Naive thymus-derived CD8-positive, alpha-beta T cell (primary cell): ENCODE measurements around the gene PRR19. TPM values are rescaled to one million over a fixed set of nuclear protein-coding genes. Genes with fewer than 3 reads are reported as not detected.
A peak's percentile ranks its signal among the peaks of the same experiment; 100 is the strongest.

Experiments
- ATAC-seq, 2 donors: fragments of 150-1000 bp; cut with Tn5 transposase in 1 of 2; sonication (Bioruptor Pico), chemical (Tn5 transposase) in 1 of 2; 1 replicate in 1 of 2; 2 replicates in 1 of 2; pipeline ENCODE4 v1.10.0; 2021; ENCODE audit warnings: mild to moderate bottlenecking in 2 of 2, moderate library complexity in 2 of 2
- POLR2A ChIA-PET: fragments of 350-600 bp; sonication (Branson Sonifier 250); formaldehyde crosslinking; loops from one replicate; lab custom pipeline; 2021; ENCODE audit warnings: antibody characterized with exemption; lab: Charles Lee
- DNase-seq, 10 donors: peaks; one replicate each; pipeline versions ENCODE4 v3.0.0 to v3.0.0-alpha.2; 2020 to 2022
- H3K27ac Mint-ChIP-seq, 10 donors: one replicate each; pipeline ENCODE4 v1.8.0; 2020 to 2022; ENCODE audit warnings: mild to moderate bottlenecking in 10 of 10, mixed read lengths in 10 of 10, moderate library complexity in 4 of 10, inconsistent platforms in 1 of 10
- H3K27me3 Mint-ChIP-seq, 5 donors: one replicate each; pipeline ENCODE4 v1.8.0; 2021 to 2022; ENCODE audit warnings: mixed read lengths in 5 of 5
- H3K36me3 Mint-ChIP-seq, 3 donors: one replicate each; pipeline ENCODE4 v1.8.0; 2020 to 2022; ENCODE audit warnings: mixed read lengths in 3 of 3, mild to moderate bottlenecking in 2 of 3, inconsistent platforms in 1 of 3
- H3K4me1 Mint-ChIP-seq, 4 donors: one replicate each; pipeline ENCODE4 v1.8.0; 2021 to 2022; ENCODE audit warnings: mixed read lengths in 4 of 4
- H3K4me3 Mint-ChIP-seq, 10 donors: one replicate each; pipeline ENCODE4 v1.8.0; 2020 to 2022; ENCODE audit warnings: mild to moderate bottlenecking in 10 of 10, mixed read lengths in 10 of 10, moderate library complexity in 6 of 10, inconsistent platforms in 1 of 10
- H3K9me3 Mint-ChIP-seq, 9 donors: one replicate each; pipeline ENCODE4 v1.8.0; 2020 to 2022; ENCODE audit warnings: mixed read lengths in 9 of 9, mild to moderate bottlenecking in 3 of 9, inconsistent platforms in 1 of 9, moderate library complexity in 1 of 9
- microRNA-seq: library from miRNA; unstranded; fragments of <30 nt; microRNA quantifications from one replicate; pipeline ENCODE4 v1.2.0, GENCODE V29; 2022; ENCODE audit warnings: borderline microRNAs expressed
- polyA plus RNA-seq, 3 donors: library from polyadenylated mRNA; unstranded; fragments of 300-500 nt; fragmentation: Illumina TruSeq; gene quantifications; one replicate each; pipeline ENCODE4 v1.2.3, GENCODE V29; 2021
- total RNA-seq, 8 experiments: library from RNA in 2 of 8; stranded (reverse) in 2 of 8; gene quantifications; one replicate each; pipeline ENCODE4 v1.2.3 and lab custom pipeline; 2021 to 2026

Gene PRR19
- total and polyA plus RNA-seq, 5 experiments from 2014 or later = 0.25 to 0.49 (median 0.32) TPM; not detected in 2

DNA sequence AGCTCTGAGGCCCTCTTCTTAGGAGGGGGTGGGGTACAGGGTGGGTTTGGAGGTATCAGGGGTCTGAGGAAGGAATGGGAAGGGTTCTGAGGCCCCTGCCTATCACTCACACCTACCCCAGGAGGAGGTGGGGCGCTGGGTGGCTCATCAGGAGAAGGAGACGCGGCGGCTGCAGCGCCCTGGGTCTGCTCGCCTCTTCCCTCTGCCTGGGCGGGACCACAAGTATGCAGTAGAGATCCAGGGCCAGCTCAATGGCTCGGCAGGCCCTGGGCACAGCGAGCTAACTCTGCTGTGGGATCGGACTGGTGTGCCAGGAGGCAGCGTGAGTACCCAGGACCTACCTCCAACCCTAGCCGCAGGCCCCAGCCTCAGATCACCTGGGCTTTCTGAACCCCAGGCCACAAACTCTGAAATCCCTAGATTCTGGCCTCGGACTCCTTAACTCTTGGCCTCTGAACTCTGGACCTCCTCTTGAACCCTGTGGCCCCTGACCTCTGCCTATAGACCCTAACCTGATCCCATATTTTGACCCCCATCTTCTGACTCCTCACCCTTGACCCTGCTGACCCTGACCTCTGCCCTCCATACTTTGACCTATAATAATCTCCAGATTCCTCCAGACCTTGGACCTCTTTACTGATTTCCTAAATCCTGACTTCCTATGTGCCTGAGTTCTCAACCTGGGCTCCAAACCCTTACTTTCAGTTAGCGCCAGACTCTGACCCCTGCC lies 47.6 kb downstream of the PRR19 start:
- Mint-ChIP-seq H3K4me1 (peaks cover 0 to 4% (median 2%) of the 10 kb centered on the region in 4 donors), H3K4me3 (no peak overlapping the region), H3K9me3 (no peaks in the 10 kb centered on the region), H3K36me3 (peaks cover 0 to 36% (median 4%) of the 10 kb centered on the region in 3 donors), H3K27ac (peak overlapping the region in 1 of 10 donors; percentile 59), H3K27me3 (no peaks in the 10 kb centered on the region)
- no peak for ATAC-seq
- no peak for DNase-seq
- POLR2A ChIA-PET = interaction anchor here (0.7 kb wide), 1 partner anchor 319 kb away, joined by 5 read pairs; no protein-coding TSS in a partner anchor

DNA sequence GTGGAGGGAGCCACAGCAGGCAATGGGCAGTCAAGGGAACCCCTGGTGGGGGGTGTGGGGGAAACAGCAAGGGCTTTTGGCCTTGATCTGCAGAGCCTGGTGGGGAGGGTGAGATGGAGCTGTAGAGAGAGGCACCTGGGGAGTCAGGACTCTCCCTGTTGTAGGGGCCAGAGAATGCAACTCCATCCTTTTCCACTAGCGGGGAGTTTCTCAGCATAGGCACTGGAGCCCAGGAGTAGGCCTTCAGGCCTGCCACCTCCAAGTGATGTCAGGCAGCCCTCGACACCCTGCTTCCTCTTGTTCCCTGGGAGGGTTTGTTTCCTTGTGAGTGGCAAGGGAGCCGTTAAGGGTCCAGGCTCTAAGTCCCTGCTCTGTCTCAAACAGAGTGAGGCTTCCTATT lies 48.5 kb downstream of the PRR19 start:
- Mint-ChIP-seq H3K9me3 (no peaks in the 10 kb centered on the region), H3K27me3 (no peaks in the 10 kb centered on the region), H3K27ac (no peak overlapping the region), H3K4me3 (no peak overlapping the region), H3K4me1 (peaks cover 0 to 4% (median 2%) of the 10 kb centered on the region in 4 donors), H3K36me3 (peaks cover 0 to 31% (median 4%) of the 10 kb centered on the region in 3 donors)
- POLR2A ChIA-PET = no interaction called here
- ATAC-seq (no peak), DNase-seq (no peak)

DNA sequence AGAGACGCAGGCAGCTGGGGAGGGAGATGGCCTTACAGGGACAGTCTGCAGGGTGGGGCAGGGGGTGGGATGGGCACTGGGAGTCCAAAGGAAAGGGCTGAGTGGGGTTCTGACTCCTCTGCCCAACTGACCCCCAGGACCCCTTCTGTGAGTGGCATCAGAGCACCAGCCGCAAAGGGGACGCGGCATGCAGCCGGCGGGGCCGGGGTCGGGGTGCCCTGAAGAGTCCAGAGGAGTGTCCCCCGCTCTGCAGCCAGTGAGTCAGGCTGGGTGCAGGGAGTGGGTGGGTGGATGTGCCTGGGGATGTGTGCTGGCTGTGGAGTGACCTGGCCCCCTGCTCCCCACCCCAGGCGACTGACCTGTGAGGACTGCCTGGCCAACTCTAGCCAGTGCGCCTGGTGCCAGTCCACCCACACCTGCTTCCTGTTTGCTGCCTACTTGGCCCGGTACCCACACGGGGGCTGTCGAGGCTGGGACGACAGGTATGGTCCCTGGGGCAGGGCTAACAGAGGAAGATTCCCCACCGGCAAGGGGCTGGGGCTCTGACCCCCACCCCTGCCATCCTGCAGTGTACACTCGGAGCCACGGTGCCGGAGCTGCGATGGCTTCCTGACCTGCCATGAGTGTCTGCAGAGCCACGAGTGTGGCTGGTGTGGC lies 49.3 kb downstream of the PRR19 start:
- POLR2A ChIA-PET = no interaction called here
- Mint-ChIP-seq H3K4me1 (peaks cover 0 to 4% (median 2%) of the 10 kb centered on the region in 4 donors), H3K27me3 (no peaks in the 10 kb centered on the region), H3K4me3 (no peak overlapping the region), H3K36me3 (peaks cover 0 to 25% (median 4%) of the 10 kb centered on the region in 3 donors), H3K9me3 (no peaks in the 10 kb centered on the region), H3K27ac (no peak overlapping the region)
- no peak for DNase-seq
- no peak for ATAC-seq

DNA sequence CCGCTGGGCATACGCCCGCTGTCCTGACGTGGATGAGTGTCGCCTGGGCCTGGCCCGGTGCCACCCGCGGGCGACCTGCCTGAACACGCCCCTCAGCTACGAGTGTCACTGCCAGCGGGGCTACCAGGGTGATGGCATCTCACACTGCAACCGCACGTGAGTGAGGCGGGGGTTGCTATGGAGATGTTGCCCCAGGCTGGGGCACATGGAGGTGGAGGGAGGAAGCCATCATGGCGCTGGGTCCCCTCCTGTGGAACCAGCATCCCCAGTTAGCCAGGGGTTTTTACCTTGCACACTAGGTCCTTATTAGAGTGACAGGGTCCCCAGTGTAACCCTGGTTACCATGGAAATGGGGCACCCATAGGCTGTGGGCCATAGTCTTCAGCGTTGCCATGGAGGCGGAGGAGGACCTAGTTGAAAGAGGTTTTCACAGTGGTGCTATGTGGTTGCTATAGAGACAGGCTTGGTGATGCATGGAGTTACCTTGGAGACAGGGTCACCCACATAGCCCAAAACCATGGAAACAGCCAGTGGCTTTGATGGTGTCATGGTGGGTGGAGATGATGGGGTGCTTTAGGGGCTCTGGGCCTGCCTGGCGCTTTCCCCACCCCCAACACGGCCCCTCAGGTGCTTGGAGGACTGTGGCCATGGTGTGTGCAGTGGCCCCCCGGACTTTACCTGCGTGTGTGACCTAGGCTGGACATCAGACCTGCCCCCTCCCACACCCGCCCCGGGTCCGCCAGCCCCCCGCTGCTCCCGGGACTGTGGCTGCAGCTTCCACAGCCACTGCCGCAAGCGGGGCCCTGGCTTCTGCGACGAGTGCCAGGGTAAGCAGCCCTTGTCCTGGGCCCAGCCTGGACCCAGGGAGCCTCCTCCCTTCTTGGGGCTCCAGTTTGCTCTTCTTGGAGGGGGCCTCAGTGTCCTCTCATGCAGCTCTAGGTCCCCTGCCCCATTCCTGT lies 50.6 kb downstream of the PRR19 start:
- DNase-seq = no peak
- no peaks in the 10 kb centered on the region for H3K9me3 Mint-ChIP-seq
- peaks cover 0 to 23% (median 3%) of the 10 kb centered on the region in 3 donors for H3K36me3 Mint-ChIP-seq
- ATAC-seq = peak in 1 of 2 donors; percentile 23
- H3K4me3 Mint-ChIP-seq = no peak overlapping the region
- H3K4me1 Mint-ChIP-seq = peaks cover 0 to 4% (median 1%) of the 10 kb centered on the region in 4 donors
- no peak overlapping the region for H3K27ac Mint-ChIP-seq
- POLR2A ChIA-PET = no interaction called here
- H3K27me3 Mint-ChIP-seq = no peaks in the 10 kb centered on the region

DNA sequence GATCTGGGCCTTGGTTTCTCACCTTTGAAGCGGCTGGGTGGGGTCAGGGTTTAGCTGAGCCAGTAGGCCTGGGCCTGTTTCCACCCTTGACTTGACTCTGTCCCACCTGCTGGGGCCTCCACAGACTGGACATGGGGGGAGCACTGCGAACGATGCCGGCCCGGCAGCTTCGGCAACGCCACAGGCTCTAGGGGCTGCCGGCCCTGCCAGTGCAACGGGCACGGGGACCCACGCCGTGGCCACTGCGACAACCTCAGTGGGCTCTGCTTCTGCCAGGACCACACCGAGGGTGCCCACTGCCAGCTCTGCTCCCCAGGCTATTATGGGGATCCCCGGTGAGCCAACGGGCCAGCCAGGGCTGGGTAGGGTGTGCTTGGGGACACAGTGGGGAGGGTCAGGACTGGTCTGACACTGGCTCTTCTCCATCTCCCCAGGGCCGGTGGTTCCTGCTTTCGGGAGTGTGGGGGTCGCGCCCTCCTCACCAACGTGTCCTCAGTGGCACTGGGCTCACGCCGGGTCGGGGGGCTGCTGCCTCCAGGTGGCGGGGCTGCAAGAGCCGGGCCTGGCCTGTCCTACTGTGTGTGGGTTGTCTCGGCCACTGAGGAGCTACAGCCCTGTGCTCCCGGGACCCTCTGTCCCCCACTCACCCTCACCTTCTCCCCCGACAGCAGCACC lies 51.5 kb downstream of the PRR19 start:
- Mint-ChIP-seq H3K27ac (no peak overlapping the region), H3K27me3 (no peaks in the 10 kb centered on the region), H3K9me3 (no peaks in the 10 kb centered on the region), H3K4me1 (peaks cover 0 to 4% (median 1%) of the 10 kb centered on the region in 4 donors), H3K4me3 (no peak overlapping the region), H3K36me3 (peaks cover 0 to 18% (median 4%) of the 10 kb centered on the region in 3 donors)
- no peak for DNase-seq
- no peak for ATAC-seq
- POLR2A ChIA-PET = no interaction called here

DNA sequence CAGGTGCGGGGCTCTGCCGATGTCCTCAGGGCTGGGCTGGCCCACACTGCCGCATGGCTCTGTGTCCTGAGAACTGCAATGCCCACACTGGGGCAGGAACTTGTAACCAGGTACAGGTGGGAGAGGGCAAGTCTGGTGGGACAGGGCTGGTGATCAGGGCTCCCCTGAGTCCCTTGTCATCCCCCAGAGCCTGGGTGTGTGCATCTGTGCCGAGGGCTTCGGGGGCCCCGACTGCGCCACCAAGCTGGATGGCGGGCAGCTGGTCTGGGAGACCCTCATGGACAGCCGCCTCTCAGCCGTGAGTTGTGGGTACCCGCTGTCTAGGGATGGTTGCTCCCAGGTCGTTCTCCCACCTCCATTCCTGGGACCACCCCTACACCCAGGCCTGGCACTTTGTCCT lies 54.0 kb downstream of the PRR19 start:
- POLR2A ChIA-PET = no interaction called here
- Mint-ChIP-seq H3K27me3 (no peaks in the 10 kb centered on the region), H3K4me3 (no peak overlapping the region), H3K4me1 (peaks cover 0 to 5% (median 1%) of the 10 kb centered on the region in 4 donors), H3K27ac (no peak overlapping the region), H3K36me3 (peaks cover 0 to 21% (median 4%) of the 10 kb centered on the region in 3 donors), H3K9me3 (no peaks in the 10 kb centered on the region)
- ATAC-seq (no peak), DNase-seq (no peak)

DNA sequence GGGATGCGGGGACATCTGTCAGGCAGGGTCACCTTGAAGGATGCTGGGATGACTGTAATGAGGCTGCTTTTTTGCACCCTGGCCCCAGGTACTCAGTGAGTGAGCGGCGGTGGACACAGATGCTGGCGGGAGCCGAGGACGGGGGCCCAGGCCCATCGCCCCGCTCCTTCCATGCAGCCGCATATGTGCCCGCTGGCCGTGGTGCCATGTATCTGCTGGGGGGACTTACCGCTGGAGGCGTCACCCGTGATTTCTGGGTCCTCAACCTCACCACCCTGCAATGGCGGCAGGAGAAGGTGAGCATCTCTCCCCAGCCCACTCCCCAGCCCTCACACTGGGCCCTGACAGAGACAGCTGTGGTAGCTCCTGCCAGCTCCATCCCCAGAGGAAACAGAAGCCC lies 54.8 kb downstream of the PRR19 start:
- ATAC-seq = no peak
- peaks cover 0 to 5% (median 1%) of the 10 kb centered on the region in 4 donors for H3K4me1 Mint-ChIP-seq
- H3K4me3 Mint-ChIP-seq = no peak overlapping the region
- DNase-seq = no peak
- H3K9me3 Mint-ChIP-seq = no peaks in the 10 kb centered on the region
- POLR2A ChIA-PET = no interaction called here
- no peak overlapping the region for H3K27ac Mint-ChIP-seq
- H3K36me3 Mint-ChIP-seq = peaks cover 0 to 21% (median 4%) of the 10 kb centered on the region in 3 donors
- H3K27me3 Mint-ChIP-seq = no peaks in the 10 kb centered on the region

DNA sequence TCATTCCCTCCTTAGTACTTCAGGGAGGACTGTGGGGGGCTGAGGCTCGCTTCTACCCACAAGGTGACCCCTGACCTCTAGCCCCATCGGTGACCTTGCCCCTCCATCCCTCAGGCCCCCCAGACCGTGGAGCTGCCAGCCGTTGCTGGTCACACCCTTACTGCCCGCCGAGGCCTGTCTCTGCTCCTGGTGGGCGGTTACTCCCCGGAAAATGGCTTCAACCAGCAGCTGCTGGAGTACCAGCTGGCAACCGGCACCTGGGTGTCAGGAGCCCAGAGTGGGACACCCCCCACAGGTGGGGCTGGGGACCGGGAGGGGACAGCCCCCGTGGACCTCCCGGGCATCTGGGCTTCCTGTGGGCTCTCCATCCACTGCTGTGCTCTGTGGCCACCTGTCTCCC lies 55.4 kb downstream of the PRR19 start:
- H3K4me1 Mint-ChIP-seq = peaks cover 0 to 2% (median 0%) of the 10 kb centered on the region in 4 donors
- no peaks in the 10 kb centered on the region for H3K27me3 Mint-ChIP-seq
- no peak for DNase-seq
- peaks cover 0 to 19% (median 4%) of the 10 kb centered on the region in 3 donors for H3K36me3 Mint-ChIP-seq
- no peak for ATAC-seq
- POLR2A ChIA-PET = no interaction called here
- no peak overlapping the region for H3K4me3 Mint-ChIP-seq
- H3K9me3 Mint-ChIP-seq = no peaks in the 10 kb centered on the region
- no peak overlapping the region for H3K27ac Mint-ChIP-seq

Small RNAs within 50 kb of the gene (microRNA-seq; reads per million reads assigned to microRNA genes)
- not detected for gene MIR8077

Other genes starting within 250 kb of the PRR19 start
- gene GRIK5, start 231.9 kb upstream of the PRR19 start, total RNA-seq = under 1 TPM; 0.25 to 0.34 TPM
- gene GRIK5, start 231.9 kb upstream of the PRR19 start, polyA plus RNA-seq = not detected
- 10 to 100 TPM; 18.3 to 20.8 TPM for gene ZNF574, start 226.0 kb upstream of the PRR19 start, total RNA-seq
- gene ZNF574, start 226.0 kb upstream of the PRR19 start, polyA plus RNA-seq = 10 to 100 TPM in 1 of 3 donors, 1 to 10 TPM in 2; 7.8 to 21.5 (median 8.0) TPM
- gene POU2F2, start 169.7 kb upstream of the PRR19 start, total RNA-seq = 10 to 100 TPM; 85.0 to 88.5 TPM
- 1 to 10 TPM; 2.4 to 6.6 (median 4.7) TPM for gene POU2F2, start 169.7 kb upstream of the PRR19 start, polyA plus RNA-seq
- gene DEDD2, start 84.5 kb upstream of the PRR19 start, total RNA-seq = 10 to 100 TPM; 56.5 to 58.7 TPM
- 100 to 1,000 TPM; 117 to 149 (median 133) TPM for gene DEDD2, start 84.5 kb upstream of the PRR19 start, polyA plus RNA-seq
- gene ZNF526, start 81.8 kb upstream of the PRR19 start, total RNA-seq = 10 to 100 TPM; 16.6 to 20.1 TPM
- 1 to 10 TPM; 3.9 to 8.1 (median 4.5) TPM for gene ZNF526, start 81.8 kb upstream of the PRR19 start, polyA plus RNA-seq
- 10 to 100 TPM; 27.1 to 28.1 TPM for gene GSK3A, start 59.5 kb upstream of the PRR19 start, total RNA-seq
- gene GSK3A, start 59.5 kb upstream of the PRR19 start, polyA plus RNA-seq = 10 to 100 TPM in 2 of 3 donors, 1 to 10 TPM in 1; 9.9 to 19.3 (median 12.8) TPM
- 10 to 100 TPM; 41.0 to 47.3 TPM for gene ERF, start 47.0 kb upstream of the PRR19 start, total RNA-seq
- gene ERF, start 47.0 kb upstream of the PRR19 start, polyA plus RNA-seq = 1 to 10 TPM; 2.8 to 6.2 (median 4.6) TPM
- gene CIC, start 32.9 kb upstream of the PRR19 start, total RNA-seq = 10 to 100 TPM; 84.7 to 87.4 TPM
- gene CIC, start 32.9 kb upstream of the PRR19 start, polyA plus RNA-seq = 1 to 10 TPM in 2 of 3 donors, under 1 TPM in 1; 0.43 to 1.8 (median 1.3) TPM
- 10 to 100 TPM; 15.4 to 17.7 TPM for gene PAFAH1B3, start 492 bp downstream of the PRR19 start, total RNA-seq
- 10 to 100 TPM; 38.4 to 48.1 (median 43.6) TPM for gene PAFAH1B3, start 492 bp downstream of the PRR19 start, polyA plus RNA-seq
- not detected for gene TMEM145, start 11.2 kb downstream of the PRR19 start, total RNA-seq
- not detected for gene TMEM145, start 11.2 kb downstream of the PRR19 start, polyA plus RNA-seq
- gene MEGF8, start 23.5 kb downstream of the PRR19 start, total RNA-seq = 10 to 100 TPM in 1 of 2 experiments, 1 to 10 TPM in 1; 9.2 to 10.2 TPM
- under 1 TPM; 0.23 to 0.57 (median 0.34) TPM for gene MEGF8, start 23.5 kb downstream of the PRR19 start, polyA plus RNA-seq
- not detected for gene CNFN, start 88.2 kb downstream of the PRR19 start, total RNA-seq
- gene CNFN, start 88.2 kb downstream of the PRR19 start, polyA plus RNA-seq = under 1 TPM; 0.44 to 0.88 (median 0.68) TPM
- 10 to 100 TPM; 29.5 TPM for gene LIPE, start 125.3 kb downstream of the PRR19 start, total RNA-seq
- 1 to 10 TPM; 4.2 to 9.6 (median 8.0) TPM for gene LIPE, start 125.3 kb downstream of the PRR19 start, polyA plus RNA-seq
- not detected for gene CXCL17, start 140.8 kb downstream of the PRR19 start, total RNA-seq
- gene CXCL17, start 140.8 kb downstream of the PRR19 start, polyA plus RNA-seq = not detected
- 1 to 10 TPM; 1.3 to 1.6 TPM for gene CEACAM1, start 226.3 kb downstream of the PRR19 start, total RNA-seq
- 1 to 10 TPM; 1.3 to 2.2 (median 1.4) TPM for gene CEACAM1, start 226.3 kb downstream of the PRR19 start, polyA plus RNA-seq